K562 (cell line): ENCODE data around the gene GLI1. TPM values are rescaled to one million over a fixed set of nuclear protein-coding genes. Genes with fewer than 3 reads are reported as not detected.
A peak's percentile ranks its signal among the peaks of the same experiment; 100 is the strongest.

ENCODE experiments used
- C11orf30 ChIP-seq: fragments of 450-650 bp; IDR thresholded peaks from 2 replicates; pipeline ENCODE4 v1.6.1; 2016; ENCODE audit warnings: low read depth, mild to moderate bottlenecking
- CBFA2T2 ChIP-seq: fragments of 450-650 bp; conservative IDR thresholded peaks from 2 replicates; pipeline ENCODE4 v1.6.1; 2017; ENCODE audit warnings: mild to moderate bottlenecking
- CHD1 ChIP-seq: fragments of 200-600 bp; sonication (generic); IDR thresholded peaks from one replicate; pipeline ENCODE4 v1.6.1; 2012; ENCODE audit warnings: mild to moderate bottlenecking, moderate library complexity, low read length, inconsistent platforms
- DMBX1 ChIP-seq: fragments of 250-450 bp; sonication (Bioruptor Pico); IDR thresholded peaks from 2 replicates; pipeline ENCODE4 v1.8.0; 2022; ENCODE audit warnings: inconsistent platforms, mild to moderate bottlenecking, moderate library complexity, borderline replicate concordance
- FOS ChIP-seq: IDR thresholded peaks from 3 replicates; pipeline ENCODE4 v1.6.1; 2011; ENCODE audit not compliant: insufficient read length; ENCODE audit errors: extremely low read depth
- HMG20A ChIP-seq: fragments of 450-650 bp; formaldehyde crosslinking; conservative IDR thresholded peaks from 2 replicates; pipeline ENCODE4 v1.4.0; 2020; ENCODE audit warnings: mild to moderate bottlenecking, mixed read lengths
- KDM5B ChIP-seq: fragments of 200-600 bp; sonication (generic); IDR thresholded peaks from 2 replicates; pipeline ENCODE4 v1.6.1; 2012; ENCODE audit warnings: low read depth, mild to moderate bottlenecking, moderate library complexity, low read length, control low read depth, inconsistent platforms; ENCODE audit not compliant: insufficient replicate concordance
- KLF16 ChIP-seq: IDR thresholded peaks from 2 replicates; pipeline ENCODE4 v1.6.1; 2016; ENCODE audit warnings: antibody characterized with exemption
- NFATC3 ChIP-seq: fragments of 450-650 bp; IDR thresholded peaks from 2 replicates; pipeline ENCODE4 v1.6.1; 2017; ENCODE audit warnings: mild to moderate bottlenecking
- PML ChIP-seq: IDR thresholded peaks from 2 replicates; pipeline ENCODE4 v1.6.1; 2012; ENCODE audit warnings: low read length, inconsistent platforms
- SP2 ChIP-seq: IDR thresholded peaks from 2 replicates; pipeline ENCODE4 v1.6.1; 2011; ENCODE audit warnings: mild to moderate bottlenecking, low read depth, low read length, moderate library complexity; ENCODE audit not compliant: poor library complexity, severe bottlenecking; ENCODE audit errors: extremely low read depth
- SPI1 ChIP-seq: IDR thresholded peaks from 2 replicates; pipeline ENCODE4 v1.6.1; 2011; ENCODE audit warnings: low read depth, low read length, control low read depth, borderline replicate concordance
- U2AF1 ChIP-seq: fragments of 200-400 bp; formaldehyde crosslinking; optimal IDR thresholded peaks from 2 replicates; pipeline ENCODE3; 2017; ENCODE audit warnings: mild to moderate bottlenecking, low read depth, low read length, moderate library complexity
- ZNF175 ChIP-seq: fragments of 200-800 bp; sonication (Bioruptor generic); IDR thresholded peaks from 2 replicates; pipeline ENCODE4 v1.6.1; 2016; ENCODE audit warnings: low read depth, mild to moderate bottlenecking, missing genetic modification characterization, missing compliant biosample characterization
- ZNF507 ChIP-seq: conservative IDR thresholded peaks from 2 replicates; pipeline ENCODE4 v1.6.1; 2017; ENCODE audit warnings: missing genetic modification characterization, missing compliant biosample characterization
- ZNF644 ChIP-seq: fragments of 200-800 bp; sonication (Bioruptor generic); IDR thresholded peaks from 2 replicates; pipeline ENCODE4 v1.6.1; 2016; ENCODE audit warnings: low read depth, missing genetic modification characterization, missing compliant biosample characterization
- polyA plus RNA-seq, 8 experiments: library from polyadenylated mRNA; depleted of rRNA in 4 of 8; stranded (reverse) in 5 of 8; unstranded in 3 of 8; fragments of >200 nt; fragmentation: Nextera tagmentation in 2 of 8; fragmentation: Illumina TruSeq in 1 of 8; extraction: Ambion mirVana in 2 of 8; extraction: Trizol in 1 of 8; gene quantifications; 2 replicates each; pipeline versions ENCODE4 v1.2.1 to v1.2.3, GENCODE V29; 2011 to 2014; ENCODE audit warnings: inconsistent platforms in 1 of 8, missing spikeins in 1 of 8
- total RNA-seq, 7 experiments: library from RNA; depleted of rRNA in 6 of 7; stranded (reverse); fragments of >200 nt in 6 of 7; fragmentation: Illumina TruSeq in 2 of 7; extraction: Trizol in 2 of 7; gene quantifications; 2 replicates each; pipeline versions ENCODE4 v1.2.1 to v1.2.3, GENCODE V29; 2011 to 2021; ENCODE audit warnings: low replicate concordance in 1 of 7
- TF ChIP-seq, protein P1 (sequence below): sonication (generic); formaldehyde crosslinking; IDR thresholded peaks from 2 replicates; pipeline ENCODE4 v1.8.0; 2022; ENCODE audit warnings: missing genetic modification reagents, mild to moderate bottlenecking, borderline replicate concordance
- TF ChIP-seq, protein P2 (sequence below): fragments of 200-800 bp; sonication (Bioruptor generic); IDR thresholded peaks from 2 replicates; pipeline ENCODE4 v1.6.1; 2017; ENCODE audit warnings: missing genetic modification characterization, missing compliant biosample characterization
- TF ChIP-seq, protein P3 (sequence below): fragments of 250-450 bp; sonication (Bioruptor Pico); IDR thresholded peaks from 2 replicates; pipeline ENCODE4 v1.5.0; 2020; ENCODE audit warnings: mild to moderate bottlenecking, borderline replicate concordance

The GLI1 gene
- total and polyA plus RNA-seq, 9 of the 15 experiments (the other 6 are each of a cell fraction or from before 2014, with no cell fraction given) = 0.24 to 3.7 (median 0.61) TPM

DNA sequence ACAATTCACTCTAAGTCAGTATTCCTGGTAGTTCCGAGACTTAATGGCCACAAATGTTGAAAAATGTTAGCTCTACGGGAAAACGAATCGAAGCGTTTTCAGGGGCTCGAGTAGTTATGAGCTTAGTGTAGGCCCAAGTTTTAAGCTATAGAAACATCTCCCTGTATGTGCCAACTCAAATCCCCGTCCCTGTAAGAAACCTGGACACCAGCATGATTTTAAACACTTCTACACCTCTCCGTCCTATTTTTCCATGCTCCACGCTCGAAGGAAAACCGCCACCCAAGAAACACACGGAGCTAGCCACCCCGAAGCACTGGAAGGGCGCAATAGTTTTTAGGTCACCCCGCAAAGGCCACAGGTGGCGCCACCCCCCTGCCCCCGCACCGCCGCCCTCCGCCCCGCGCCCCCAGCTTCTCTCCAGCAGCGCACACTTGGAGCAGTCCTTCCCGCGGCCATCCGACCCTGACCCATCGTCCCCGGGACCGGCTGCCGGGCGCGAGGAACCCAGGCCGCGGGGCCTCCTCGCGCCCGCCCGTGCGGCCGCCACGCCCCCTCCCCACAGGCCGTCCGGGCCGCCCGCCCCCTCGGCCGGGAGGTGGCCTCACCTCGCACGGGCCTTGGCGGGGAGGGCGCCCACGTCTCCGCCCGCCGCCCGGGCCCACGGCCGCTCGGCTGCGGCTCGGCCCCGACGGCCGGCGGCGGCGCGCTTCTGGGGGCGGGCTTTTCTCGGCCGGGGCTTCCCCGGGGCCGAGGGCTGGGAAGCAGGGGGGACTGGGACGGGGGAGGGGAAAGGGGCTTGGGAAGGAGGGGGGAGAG lies 29.3 kb upstream of the GLI1 start (continued):
- TF ChIP-seq, protein P1, sequence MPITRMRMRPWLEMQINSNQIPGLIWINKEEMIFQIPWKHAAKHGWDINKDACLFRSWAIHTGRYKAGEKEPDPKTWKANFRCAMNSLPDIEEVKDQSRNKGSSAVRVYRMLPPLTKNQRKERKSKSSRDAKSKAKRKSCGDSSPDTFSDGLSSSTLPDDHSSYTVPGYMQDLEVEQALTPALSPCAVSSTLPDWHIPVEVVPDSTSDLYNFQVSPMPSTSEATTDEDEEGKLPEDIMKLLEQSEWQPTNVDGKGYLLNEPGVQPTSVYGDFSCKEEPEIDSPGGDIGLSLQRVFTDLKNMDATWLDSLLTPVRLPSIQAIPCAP (CRISPR knock-in tag) = no peak
- TF ChIP-seq HMG20A (CRISPR knock-in tag) (no peak), SPI1 (no peak), CBFA2T2 (no peak), DMBX1 (no peak), ZNF644 (peak; percentile 22; the same call in 1 of the 2 replicates), ZNF507 (no peak), CHD1 (peak; percentile 69), KDM5B (peak; percentile 22), C11orf30 (no peak), ZNF175 (CRISPR knock-in tag) (no peak; the same call in 1 of the 2 replicates), SP2 (no peak), KLF16 (peak; percentile 15; the same call in 1 of the 2 replicates), PML (no peak), FOS (no peak), NFATC3 (peak; percentile 72; the same call in 1 of the 2 replicates), U2AF1 (no peak)
- TF ChIP-seq, protein P2, sequence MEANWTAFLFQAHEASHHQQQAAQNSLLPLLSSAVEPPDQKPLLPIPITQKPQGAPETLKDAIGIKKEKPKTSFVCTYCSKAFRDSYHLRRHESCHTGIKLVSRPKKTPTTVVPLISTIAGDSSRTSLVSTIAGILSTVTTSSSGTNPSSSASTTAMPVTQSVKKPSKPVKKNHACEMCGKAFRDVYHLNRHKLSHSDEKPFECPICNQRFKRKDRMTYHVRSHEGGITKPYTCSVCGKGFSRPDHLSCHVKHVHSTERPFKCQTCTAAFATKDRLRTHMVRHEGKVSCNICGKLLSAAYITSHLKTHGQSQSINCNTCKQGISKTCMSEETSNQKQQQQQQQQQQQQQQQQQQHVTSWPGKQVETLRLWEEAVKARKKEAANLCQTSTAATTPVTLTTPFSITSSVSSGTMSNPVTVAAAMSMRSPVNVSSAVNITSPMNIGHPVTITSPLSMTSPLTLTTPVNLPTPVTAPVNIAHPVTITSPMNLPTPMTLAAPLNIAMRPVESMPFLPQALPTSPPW = peak; percentile 96; the same call in 1 of the 2 replicates
- TF ChIP-seq, protein P3, sequence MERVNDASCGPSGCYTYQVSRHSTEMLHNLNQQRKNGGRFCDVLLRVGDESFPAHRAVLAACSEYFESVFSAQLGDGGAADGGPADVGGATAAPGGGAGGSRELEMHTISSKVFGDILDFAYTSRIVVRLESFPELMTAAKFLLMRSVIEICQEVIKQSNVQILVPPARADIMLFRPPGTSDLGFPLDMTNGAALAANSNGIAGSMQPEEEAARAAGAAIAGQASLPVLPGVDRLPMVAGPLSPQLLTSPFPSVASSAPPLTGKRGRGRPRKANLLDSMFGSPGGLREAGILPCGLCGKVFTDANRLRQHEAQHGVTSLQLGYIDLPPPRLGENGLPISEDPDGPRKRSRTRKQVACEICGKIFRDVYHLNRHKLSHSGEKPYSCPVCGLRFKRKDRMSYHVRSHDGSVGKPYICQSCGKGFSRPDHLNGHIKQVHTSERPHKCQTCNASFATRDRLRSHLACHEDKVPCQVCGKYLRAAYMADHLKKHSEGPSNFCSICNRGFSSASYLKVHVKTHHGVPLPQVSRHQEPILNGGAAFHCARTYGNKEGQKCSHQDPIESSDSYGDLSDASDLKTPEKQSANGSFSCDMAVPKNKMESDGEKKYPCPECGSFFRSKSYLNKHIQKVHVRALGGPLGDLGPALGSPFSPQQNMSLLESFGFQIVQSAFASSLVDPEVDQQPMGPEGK = no peak
